HG03520 (cell line): Measurements from ENCODE around the gene MOG.

Experiments
- ATAC-seq: cut with Tn5 transposase; IDR thresholded peaks from one replicate; pipeline ENCODE4 v1.9.1; 2021; ENCODE audit warnings: mild to moderate bottlenecking, moderate library complexity; ENCODE audit not compliant: unreplicated experiment

The MOG gene

DNA sequence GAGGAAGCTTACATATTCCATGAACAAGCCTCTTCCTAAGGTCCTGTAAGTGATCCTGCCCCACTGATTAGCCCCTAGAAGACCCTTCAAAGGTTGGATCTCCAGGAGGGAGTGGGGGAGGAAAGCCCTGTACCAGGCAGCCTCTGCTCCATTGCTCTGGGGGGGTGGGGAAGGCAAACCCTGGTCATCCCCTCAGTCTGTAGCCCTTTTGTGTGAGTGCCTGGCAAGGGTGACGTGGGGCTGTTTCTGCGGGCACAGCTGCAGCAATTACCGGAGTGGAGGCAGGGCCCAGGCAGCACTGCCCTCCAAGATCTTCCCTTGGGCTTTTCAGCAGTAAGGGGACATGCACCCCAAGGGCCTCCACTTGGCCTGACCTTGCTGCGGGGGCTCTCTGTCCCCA is at the start of gene MOG:
Gene MOG (plus strand): TSS at position 295 of the 400 bp plus-strand sequence. CDS start 118 bp downstream, outside the sequence.
- no peak for ATAC-seq

DNA sequence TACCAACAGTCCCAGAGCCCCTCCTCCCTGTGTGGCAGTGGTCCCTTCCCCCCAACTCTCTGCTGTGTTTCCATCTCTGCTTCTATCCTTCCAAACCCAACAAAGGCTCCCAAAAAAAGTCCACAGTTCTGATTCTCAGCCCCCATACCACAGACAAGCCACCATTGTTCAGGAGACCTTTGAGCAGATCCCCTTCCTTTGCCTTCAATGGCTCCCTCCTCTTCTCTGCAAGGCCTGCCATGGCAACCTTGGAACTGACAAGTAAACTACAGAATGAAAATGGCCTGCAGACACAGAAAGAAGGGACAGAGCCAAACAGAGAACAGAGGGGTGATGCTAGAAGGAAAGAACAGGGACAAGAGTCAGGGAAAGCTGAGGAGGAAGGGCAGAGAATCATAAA is 48.8 kb upstream of the MOG start:
- ATAC-seq: no peak

DNA sequence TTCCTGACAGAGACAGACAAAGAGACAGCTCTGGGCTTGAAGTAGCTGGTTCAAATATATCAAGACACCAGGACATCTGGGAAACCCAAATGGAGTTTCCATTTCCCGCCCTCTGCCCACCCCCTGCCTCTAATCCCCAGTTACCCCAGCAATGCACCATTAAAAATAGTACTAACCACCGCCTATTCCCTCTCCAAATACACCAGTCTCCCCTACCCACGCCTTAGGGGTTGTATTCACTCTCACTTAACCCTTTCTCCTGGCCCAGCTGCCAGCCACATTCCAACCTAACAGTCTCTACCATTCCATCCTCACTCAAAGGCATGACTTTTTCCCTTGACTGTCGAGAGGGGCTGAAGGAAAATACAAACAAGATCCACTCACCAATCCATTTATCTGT is 46.4 kb upstream of the MOG start:
- no peak for ATAC-seq

- ATAC-seq: no peak
These were observed 45.5 kb upstream of the MOG start for GRCh38 chr6:29611426-29611825.

- no peak for ATAC-seq
These were observed 38.9 kb upstream of the MOG start for GRCh38 chr6:29617782-29618554.

DNA sequence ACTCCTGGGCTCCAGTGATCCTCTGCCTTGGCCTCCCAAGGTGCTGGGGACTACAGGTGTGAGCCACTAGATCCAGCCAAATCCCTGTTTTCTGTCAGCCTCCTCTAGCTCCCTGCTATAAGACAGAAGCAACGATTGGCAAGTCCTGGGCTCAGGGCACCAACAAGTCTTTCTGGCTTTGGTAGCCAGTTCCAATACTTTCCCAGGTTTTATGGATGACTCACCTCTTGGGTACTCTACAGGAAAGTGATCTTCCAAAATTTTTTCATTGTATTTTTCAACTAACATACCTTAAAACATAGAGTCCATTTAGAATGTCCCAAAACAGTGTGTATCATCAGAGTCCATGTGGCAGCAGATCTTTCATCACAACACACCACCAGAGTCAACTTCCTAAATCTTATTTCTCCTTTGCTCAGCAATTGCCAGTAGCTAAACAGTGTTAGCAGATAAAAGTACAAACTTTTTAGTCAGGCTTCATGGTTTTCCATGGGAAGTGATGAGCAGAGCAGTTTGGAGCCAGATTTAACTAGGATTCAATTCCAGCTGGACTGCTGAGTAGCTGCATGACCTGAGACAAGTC is 37.2 kb upstream of the MOG start:
- ATAC-seq: no peak

- no peak for ATAC-seq
These were observed 36.3 kb upstream of the MOG start for GRCh38 chr6:29620630-29621029.

- ATAC-seq: no peak
These were observed 32.4 kb upstream of the MOG start for GRCh38 chr6:29624520-29624961.

GRCh38 chr6:29625337-29625930 is 31.5 kb upstream of the MOG start:
- no peak for ATAC-seq

DNA sequence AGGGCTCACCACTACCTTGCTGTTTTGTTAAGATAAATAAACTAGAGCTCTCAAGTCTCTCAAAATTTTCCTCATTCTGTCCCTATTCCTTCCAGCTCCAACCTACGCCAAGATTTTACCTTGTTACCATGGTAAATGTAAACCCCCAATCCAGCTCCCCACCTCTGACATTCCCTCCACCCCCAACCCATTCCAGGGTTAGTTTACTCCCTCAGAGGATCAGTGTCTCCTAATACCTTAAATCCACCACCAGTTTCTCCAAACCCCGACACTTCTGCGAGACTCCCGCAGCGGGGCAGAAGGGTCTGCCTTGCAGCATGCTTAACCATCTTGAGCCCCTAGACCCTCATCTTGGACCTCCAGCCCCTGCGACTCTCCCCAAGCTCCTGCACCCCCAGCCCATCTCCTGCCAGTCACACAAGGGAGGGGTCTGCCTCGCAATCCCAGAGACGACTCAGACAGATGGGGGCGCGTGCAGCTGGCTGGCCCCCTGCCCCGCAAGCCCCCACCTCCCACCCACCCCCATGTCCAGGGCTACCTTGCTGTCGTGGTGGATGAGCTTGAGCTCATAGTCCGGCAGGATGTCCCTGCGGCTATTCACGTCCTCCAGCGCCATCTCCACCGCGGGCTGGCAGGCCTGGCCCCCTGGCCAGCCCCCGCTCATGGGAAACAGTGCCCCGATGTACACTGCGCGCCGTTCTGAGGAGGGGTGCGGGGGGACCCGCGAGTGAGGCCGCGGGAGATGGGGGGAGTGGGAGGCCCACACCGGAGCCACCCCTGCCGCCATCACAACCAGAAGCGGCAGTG is 29.7 kb upstream of the MOG start:
- ATAC-seq: no peak

DNA sequence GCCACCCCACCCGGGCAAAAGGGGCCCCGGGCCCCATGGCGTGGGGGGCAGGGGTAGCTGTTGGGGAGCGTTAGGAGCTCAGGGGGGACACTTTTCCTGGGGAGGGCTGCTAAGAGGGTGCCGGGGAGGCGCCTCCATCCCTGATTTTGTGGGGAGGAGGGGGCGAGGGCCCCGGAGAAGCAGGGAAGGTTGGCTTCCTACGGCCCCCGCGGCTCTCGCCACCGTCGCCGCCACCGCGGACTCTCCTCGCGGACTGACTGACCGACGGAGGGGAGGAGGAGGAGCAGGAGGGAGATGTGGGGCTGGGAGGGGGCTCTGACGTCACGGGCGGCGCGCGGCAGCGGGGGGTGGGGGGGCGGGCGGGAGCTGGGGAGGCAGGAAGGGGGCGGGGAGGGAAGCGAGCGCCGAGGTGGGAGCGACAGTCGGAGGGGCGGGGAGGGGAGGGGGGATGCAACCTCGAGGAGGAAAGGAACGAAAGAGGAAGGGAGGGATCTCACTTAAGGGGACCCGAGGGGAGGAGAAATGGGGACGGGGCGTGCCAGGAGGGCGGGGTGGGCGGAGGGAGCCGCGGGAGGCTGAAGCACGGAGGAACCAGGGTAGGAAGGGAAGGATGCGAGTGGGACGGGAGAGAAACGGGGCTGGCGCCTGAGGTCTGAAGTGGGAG is 29.0 kb upstream of the MOG start:
- no peak for ATAC-seq

DNA sequence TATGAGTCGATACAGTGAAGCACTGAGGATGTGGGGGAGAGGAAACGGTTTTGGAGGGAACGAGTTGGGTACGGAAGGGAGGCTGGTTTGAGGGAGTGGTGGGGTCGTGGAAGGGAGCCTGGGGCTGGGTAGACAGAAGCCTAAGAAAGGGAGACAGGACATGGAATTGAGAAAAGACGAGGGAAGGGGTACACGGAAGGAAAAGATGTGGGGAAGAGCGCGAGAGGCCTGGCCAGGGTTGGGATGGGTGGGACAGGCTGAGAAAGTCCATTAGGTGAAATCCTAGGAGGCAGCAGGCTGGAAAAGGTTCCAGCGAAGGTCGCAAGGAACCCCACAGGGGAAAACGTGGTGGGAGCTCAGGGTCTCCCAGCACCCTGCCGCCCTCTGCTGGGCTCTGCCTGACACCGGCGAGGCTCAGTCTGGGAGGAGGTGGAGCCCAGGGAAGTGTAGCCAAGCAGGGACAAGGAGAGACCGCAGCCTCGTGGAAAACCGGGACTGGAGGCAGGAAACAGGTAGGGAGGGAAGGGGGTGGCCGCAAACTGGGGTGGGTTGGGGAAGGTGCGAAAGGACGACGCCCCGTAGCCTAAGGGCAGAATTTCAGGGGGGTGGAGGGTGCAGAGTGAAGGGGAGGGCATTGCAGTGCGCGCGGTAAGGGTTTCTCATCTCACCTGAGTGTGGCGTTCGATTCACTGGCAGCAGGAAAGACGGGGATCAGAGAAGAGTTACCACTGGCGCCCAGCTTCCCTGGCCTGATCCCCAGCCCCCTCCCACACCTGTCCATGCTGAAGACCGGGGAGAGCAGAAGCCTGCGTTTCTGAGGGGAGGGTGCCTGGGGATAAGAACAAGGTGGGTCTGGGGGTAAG is 28.2 kb upstream of the MOG start:
- no peak for ATAC-seq

DNA sequence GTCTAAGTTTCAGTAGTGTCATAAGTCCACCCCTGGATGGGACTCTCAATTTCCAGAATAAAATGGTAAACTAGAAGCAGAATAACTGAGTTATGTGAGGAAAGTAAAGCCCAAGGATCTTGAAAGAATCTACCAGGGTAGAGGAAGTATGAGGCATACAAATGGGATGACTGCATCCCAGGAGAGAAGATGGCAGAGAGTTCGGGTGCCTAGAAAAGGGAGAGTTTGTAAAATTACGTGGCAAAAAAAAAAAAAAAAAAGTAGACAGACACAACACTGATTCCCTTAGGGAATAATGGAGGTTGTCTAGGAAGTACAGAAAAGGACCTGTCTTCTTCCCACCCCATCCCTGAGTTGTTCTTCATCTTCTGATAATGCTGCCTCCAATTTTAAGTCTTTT is 27.3 kb upstream of the MOG start:
- no peak for ATAC-seq

GRCh38 chr6:29630315-29630714 is 26.6 kb upstream of the MOG start:
- ATAC-seq: no peak

DNA sequence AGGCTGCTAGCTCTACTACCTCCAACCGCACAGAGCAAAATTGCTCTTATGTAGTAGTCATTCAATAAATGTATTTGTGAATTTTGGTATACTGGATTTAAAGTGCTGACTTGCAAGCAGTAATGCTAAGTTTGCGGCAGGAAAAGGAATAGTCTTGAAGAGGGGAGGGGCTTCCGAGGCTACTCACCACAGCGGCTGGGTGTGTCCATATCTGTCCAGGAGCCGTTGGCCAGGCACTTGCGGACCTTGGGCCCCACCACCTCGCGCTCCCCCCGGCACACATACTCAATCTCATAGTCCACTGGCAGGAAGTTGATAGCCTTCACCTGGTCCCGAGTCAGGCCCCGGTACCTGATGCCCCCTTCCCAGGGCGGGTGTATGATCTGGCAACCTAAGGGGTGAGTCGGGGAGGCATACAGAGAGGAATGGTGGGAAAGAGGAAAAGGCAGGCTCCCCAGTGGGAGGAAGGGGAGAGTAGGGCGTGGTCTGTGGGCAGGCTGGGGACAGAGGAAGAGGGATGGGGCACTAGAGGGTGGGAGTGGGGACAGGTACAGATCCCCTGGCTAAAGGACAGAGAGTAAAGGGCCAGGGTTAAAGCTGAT is 25.6 kb upstream of the MOG start:
- no peak for ATAC-seq

GRCh38 chr6:29631860-29632731 is 24.8 kb upstream of the MOG start:
- ATAC-seq: no peak

- ATAC-seq: peak; percentile 57
These were observed 23.9 kb upstream of the MOG start, which contains the start of gene GABBR1 for GRCh38 chr6:29632789-29633533. GABBR1 (minus strand) TSS chr6:29633183; CDS start chr6:29632385, 798 bp downstream.

DNA sequence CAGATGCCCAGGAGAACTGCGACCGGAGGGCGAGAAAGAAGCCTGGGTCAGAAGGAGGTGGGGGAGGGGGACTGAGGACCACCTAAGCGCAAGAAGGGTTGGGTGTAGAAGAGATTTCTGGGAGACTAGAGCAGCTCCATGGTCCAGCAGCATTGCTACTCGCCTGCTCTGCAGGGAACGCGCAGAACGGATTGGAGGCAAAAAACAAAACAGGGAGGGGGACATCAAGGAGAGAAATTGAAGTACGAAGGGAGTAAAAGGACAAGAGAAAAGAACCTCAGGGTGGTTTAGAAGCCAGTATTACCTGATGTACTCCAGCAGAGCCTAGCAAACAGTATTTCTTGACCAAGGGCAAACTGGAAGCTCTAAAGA is 23.4 kb upstream of the MOG start:
- ATAC-seq: no peak
